ENCODE measurements around the gene ARL9.
A peak's percentile ranks its signal among the peaks of the same experiment; 100 is the strongest.

DNA sequence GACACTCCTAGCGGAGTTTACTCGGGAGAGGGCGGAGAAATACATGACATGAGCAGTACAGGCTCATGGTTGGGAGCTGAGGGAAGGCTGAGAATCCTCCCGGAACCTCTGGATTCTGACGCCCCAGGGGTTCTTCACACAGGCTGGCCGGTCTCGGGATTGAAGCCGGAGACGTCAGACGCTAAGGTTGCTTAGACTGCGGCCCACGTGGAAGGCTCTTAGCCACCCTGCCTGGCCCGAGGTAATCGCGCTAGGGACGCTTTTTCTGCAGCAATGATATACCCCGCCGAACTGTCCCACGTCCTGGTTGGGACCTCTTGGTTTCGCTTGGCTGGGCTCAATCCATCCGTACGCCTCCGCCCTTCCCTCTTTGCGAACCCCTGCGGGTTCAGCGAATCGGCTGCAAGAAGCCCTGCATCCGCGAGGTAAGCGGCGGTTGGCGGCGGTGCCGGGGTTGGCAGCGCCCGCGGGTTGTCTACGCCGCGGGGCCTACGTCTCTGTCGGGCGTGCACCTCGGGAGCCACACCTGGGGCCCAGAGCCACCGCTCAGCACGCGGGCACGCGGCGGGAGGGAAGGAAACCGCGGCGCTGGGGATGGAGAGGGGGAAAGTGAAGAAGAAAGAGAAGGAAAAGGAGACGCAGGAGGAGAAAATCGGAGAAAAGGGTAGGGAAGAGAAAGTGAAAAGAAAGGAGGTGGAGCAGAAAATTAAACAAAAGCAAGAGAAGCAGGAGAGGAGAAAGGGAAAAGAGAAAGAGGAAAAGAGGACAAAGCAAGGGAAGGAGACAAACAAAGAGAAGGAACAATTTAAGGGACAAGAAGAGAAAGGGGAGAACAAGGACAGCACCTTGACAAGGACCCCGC, at the start of gene ARL9:
- TF ChIP-seq POLR2A (IDR thresholded peaks at IDR 0.05; ENCODE audit: low read length) (peak; percentile 40), GATA1 (IDR thresholded peaks at IDR 0.05; ENCODE audit: low read depth, low read length) (no peak)
